ENCODE results near the gene GPR183.

Gene GPR183

GRCh38 chr13:99282264-99283231, 24.7 kb downstream of the GPR183 start:
- no peak overlapping the region for H3K23ac ChIP-seq (ENCODE audit: low read length in 2 of 2)
- 98% methylated on average over 1 of the region's 1 CpG for WGBS
- no peaks in the 10 kb centered on the region for H3K36me3 ChIP-seq (ENCODE audit: control insufficient read depth in 1 of 2, insufficient read depth in 2 of 2, low read depth in 1 of 2, low read length in 2 of 2)

DNA sequence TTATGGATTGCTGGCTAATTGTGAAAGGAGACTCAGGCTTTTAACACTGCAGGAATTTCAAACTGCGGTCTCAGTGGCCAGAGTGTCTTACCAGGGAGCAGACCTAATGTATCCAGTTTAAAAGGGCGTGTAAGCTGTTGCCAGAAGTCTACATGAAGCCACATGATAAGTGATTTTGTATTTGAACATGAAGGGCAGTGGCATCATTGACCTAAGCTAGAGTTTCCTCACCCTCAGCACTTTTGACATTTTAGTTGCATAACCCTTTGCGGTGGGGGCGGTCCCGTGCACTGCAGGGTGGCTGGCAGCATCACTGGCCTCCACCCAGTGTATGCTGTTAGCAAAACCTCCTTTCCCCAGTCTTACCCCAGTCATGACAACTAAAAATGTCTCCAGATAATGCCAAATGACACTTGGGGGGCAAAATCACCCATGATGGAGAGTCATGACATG, 25.4 kb downstream of the GPR183 start:
- no peaks in the 10 kb centered on the region for H3K4me1 ChIP-seq (ENCODE audit: control insufficient read depth, insufficient read depth, low read depth, low read length)

More at GRCh38 chr13:99282264-99283231, 24.7 kb downstream of the GPR183 start:
- H3K18ac ChIP-seq (ENCODE audit: low read depth in 1 of 2, low read length in 2 of 2): no peak overlapping the region
- no peak overlapping the region for H3K4ac ChIP-seq (ENCODE audit: low read depth in 1 of 2, low read length in 2 of 2)
- no peak overlapping the region for H2BK120ac ChIP-seq (ENCODE audit: low read depth, low read length)
- no peak overlapping the region for H3K4me2 ChIP-seq (ENCODE audit: low read length, poor library complexity, severe bottlenecking)
- H3K14ac ChIP-seq (ENCODE audit: low read length in 2 of 2): no peak overlapping the region
- H4K91ac ChIP-seq (ENCODE audit: low read length): no peak overlapping the region
- no peak overlapping the region for H4K8ac ChIP-seq (ENCODE audit: low read length)
- no peak overlapping the region for H3K27ac ChIP-seq (ENCODE audit: low read length, poor library complexity, severe bottlenecking)
- H3K9ac ChIP-seq (ENCODE audit: low read length): peak overlapping the region; percentile 75
- DNase-seq: no peak
- H2AFZ ChIP-seq (ENCODE audit: low read depth, low read length): no peak overlapping the region
- peaks cover 22% of the 10 kb centered on the region for H3K79me1 ChIP-seq (replicated peaks; ENCODE audit: low read length, poor library complexity, severe bottlenecking)
- peak overlapping the region in 1 of 2 experiments; percentile 55 for H3K4me3 ChIP-seq (ENCODE audit: insufficient read depth in 1 of 2, low read depth in 1 of 2, low read length in 2 of 2)
- H3K4me1 ChIP-seq (ENCODE audit: control insufficient read depth, insufficient read depth, low read depth, low read length): no peaks in the 10 kb centered on the region
- H2BK5ac ChIP-seq (ENCODE audit: low read depth, low read length, poor library complexity, severe bottlenecking): no peak overlapping the region
- no peak overlapping the region for H2AK5ac ChIP-seq (ENCODE audit: low read length, severe bottlenecking)
- H2BK12ac ChIP-seq (ENCODE audit: low read length in 2 of 2): no peak overlapping the region
- no peaks in the 10 kb centered on the region for H3K9me3 ChIP-seq (ENCODE audit: control insufficient read depth, low read length)
- no peak overlapping the region for H2BK15ac ChIP-seq (ENCODE audit: low read depth, poor library complexity, severe bottlenecking)
- no peaks in the 10 kb centered on the region for H3K27me3 ChIP-seq (ENCODE audit: control insufficient read depth in 1 of 2, insufficient read depth in 1 of 2, low read length in 2 of 2)

GRCh38 chr13:99280166-99280565, 27.0 kb downstream of the GPR183 start:
- H3K27ac ChIP-seq (ENCODE audit: low read length, poor library complexity, severe bottlenecking): peak overlapping the region; percentile 45
- peak overlapping the region; percentile 53 for H3K9ac ChIP-seq (ENCODE audit: low read length)
- H2BK120ac ChIP-seq (ENCODE audit: low read depth, low read length): no peak overlapping the region
- no peak overlapping the region for H4K91ac ChIP-seq (ENCODE audit: low read length)
- no peak overlapping the region for H3K18ac ChIP-seq (ENCODE audit: low read depth in 1 of 2, low read length in 2 of 2)
- H2BK12ac ChIP-seq (ENCODE audit: low read length in 2 of 2): no peak overlapping the region
- H3K79me1 ChIP-seq (replicated peaks; ENCODE audit: low read length, poor library complexity, severe bottlenecking): peaks cover 23% of the 10 kb centered on the region
- no peak overlapping the region for H3K4me3 ChIP-seq (ENCODE audit: insufficient read depth in 1 of 2, low read depth in 1 of 2, low read length in 2 of 2)
- 85% methylated on average over 2 of the region's 3 CpGs for WGBS
- no peak overlapping the region for H2BK5ac ChIP-seq (ENCODE audit: low read depth, low read length, poor library complexity, severe bottlenecking)
- H2AK5ac ChIP-seq (ENCODE audit: low read length, severe bottlenecking): no peak overlapping the region
- H3K4me1 ChIP-seq (ENCODE audit: control insufficient read depth, insufficient read depth, low read depth, low read length): no peaks in the 10 kb centered on the region
- H4K8ac ChIP-seq (ENCODE audit: low read length): no peak overlapping the region
- H3K9me3 ChIP-seq (ENCODE audit: control insufficient read depth, low read length): no peaks in the 10 kb centered on the region
- H3K36me3 ChIP-seq (ENCODE audit: control insufficient read depth in 1 of 2, insufficient read depth in 2 of 2, low read depth in 1 of 2, low read length in 2 of 2): peaks cover 0 to 5% of the 10 kb centered on the region in 2 experiments
- no peak overlapping the region for H3K4ac ChIP-seq (ENCODE audit: low read depth in 1 of 2, low read length in 2 of 2)
- DNase-seq: peak; percentile 61
- no peak overlapping the region for H3K4me2 ChIP-seq (ENCODE audit: low read length, poor library complexity, severe bottlenecking)
- H3K27me3 ChIP-seq (ENCODE audit: control insufficient read depth in 1 of 2, insufficient read depth in 1 of 2, low read length in 2 of 2): no peaks in the 10 kb centered on the region
- no peak overlapping the region for H3K23ac ChIP-seq (ENCODE audit: low read length in 2 of 2)
- H2BK15ac ChIP-seq (ENCODE audit: low read depth, poor library complexity, severe bottlenecking): no peak overlapping the region
- H3K14ac ChIP-seq (ENCODE audit: low read length in 2 of 2): no peak overlapping the region
- no peak overlapping the region for H2AFZ ChIP-seq (ENCODE audit: low read depth, low read length)

More for the DNA sequence above, 25.4 kb downstream of the GPR183 start:
- Histone ChIP-seq H2BK120ac (ENCODE audit: low read depth, low read length) (no peak overlapping the region), H3K4ac (ENCODE audit: low read depth in 1 of 2, low read length in 2 of 2) (no peak overlapping the region), H3K79me1 (replicated peaks; ENCODE audit: low read length, poor library complexity, severe bottlenecking) (peaks cover 20% of the 10 kb centered on the region), H2AK5ac (ENCODE audit: low read length, severe bottlenecking) (no peak overlapping the region), H4K91ac (ENCODE audit: low read length) (no peak overlapping the region), H3K4me2 (ENCODE audit: low read length, poor library complexity, severe bottlenecking) (no peak overlapping the region), H2BK5ac (ENCODE audit: low read depth, low read length, poor library complexity, severe bottlenecking) (no peak overlapping the region), H3K18ac (ENCODE audit: low read depth in 1 of 2, low read length in 2 of 2) (no peak overlapping the region), H3K9me3 (ENCODE audit: control insufficient read depth, low read length) (no peaks in the 10 kb centered on the region), H3K23ac (ENCODE audit: low read length in 2 of 2) (no peak overlapping the region), H2BK12ac (ENCODE audit: low read length in 2 of 2) (no peak overlapping the region), H3K4me3 (ENCODE audit: insufficient read depth in 1 of 2, low read depth in 1 of 2, low read length in 2 of 2) (peak overlapping the region in 1 of 2 experiments; percentile 55), H3K27ac (ENCODE audit: low read length, poor library complexity, severe bottlenecking) (no peak overlapping the region), H2BK15ac (ENCODE audit: low read depth, poor library complexity, severe bottlenecking) (no peak overlapping the region), H2AFZ (ENCODE audit: low read depth, low read length) (no peak overlapping the region), H3K27me3 (ENCODE audit: control insufficient read depth in 1 of 2, insufficient read depth in 1 of 2, low read length in 2 of 2) (no peaks in the 10 kb centered on the region), H4K8ac (ENCODE audit: low read length) (no peak overlapping the region), H3K14ac (ENCODE audit: low read length in 2 of 2) (no peak overlapping the region), H3K36me3 (ENCODE audit: control insufficient read depth in 1 of 2, insufficient read depth in 2 of 2, low read depth in 1 of 2, low read length in 2 of 2) (no peaks in the 10 kb centered on the region), H3K9ac (ENCODE audit: low read length) (peak overlapping the region; percentile 75)
- 97% methylated on average over 5 of the region's 5 CpGs for WGBS
- DNase-seq: no peak

DNA sequence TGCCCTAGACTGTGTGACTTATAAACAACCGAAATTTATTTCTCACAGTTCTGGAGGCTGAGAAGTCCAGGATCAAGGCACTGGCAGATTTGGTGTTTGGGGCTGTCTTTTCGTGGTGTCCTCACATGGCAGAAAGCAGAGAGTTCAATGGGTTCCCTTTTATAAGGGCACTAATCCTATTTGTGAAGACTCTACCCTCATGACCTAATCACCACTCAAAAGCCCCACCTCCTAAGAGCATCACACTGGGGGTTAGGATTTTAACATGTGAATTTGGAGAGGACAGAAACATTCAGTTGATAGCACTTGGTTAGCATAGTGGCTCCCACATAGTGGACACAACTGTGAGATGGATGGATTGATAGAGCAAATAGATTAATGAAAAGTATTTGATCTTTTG, 27.6 kb downstream of the GPR183 start:
- Histone ChIP-seq H2BK15ac (ENCODE audit: low read depth, poor library complexity, severe bottlenecking) (no peak overlapping the region), H3K4me1 (ENCODE audit: control insufficient read depth, insufficient read depth, low read depth, low read length) (no peaks in the 10 kb centered on the region), H2BK12ac (ENCODE audit: low read length in 2 of 2) (no peak overlapping the region), H2AFZ (ENCODE audit: low read depth, low read length) (no peak overlapping the region), H3K27ac (ENCODE audit: low read length, poor library complexity, severe bottlenecking) (no peak overlapping the region), H3K4ac (ENCODE audit: low read depth in 1 of 2, low read length in 2 of 2) (no peak overlapping the region), H3K36me3 (ENCODE audit: control insufficient read depth in 1 of 2, insufficient read depth in 2 of 2, low read depth in 1 of 2, low read length in 2 of 2) (peaks cover 0 to 5% of the 10 kb centered on the region in 2 experiments), H3K9me3 (ENCODE audit: control insufficient read depth, low read length) (no peaks in the 10 kb centered on the region), H3K9ac (ENCODE audit: low read length) (peak overlapping the region; percentile 53), H3K27me3 (ENCODE audit: control insufficient read depth in 1 of 2, insufficient read depth in 1 of 2, low read length in 2 of 2) (no peaks in the 10 kb centered on the region), H2BK120ac (ENCODE audit: low read depth, low read length) (no peak overlapping the region), H3K18ac (ENCODE audit: low read depth in 1 of 2, low read length in 2 of 2) (no peak overlapping the region), H3K23ac (ENCODE audit: low read length in 2 of 2) (no peak overlapping the region), H3K79me1 (replicated peaks; ENCODE audit: low read length, poor library complexity, severe bottlenecking) (peaks cover 23% of the 10 kb centered on the region), H2AK5ac (ENCODE audit: low read length, severe bottlenecking) (no peak overlapping the region), H4K8ac (ENCODE audit: low read length) (no peak overlapping the region), H3K4me3 (ENCODE audit: insufficient read depth in 1 of 2, low read depth in 1 of 2, low read length in 2 of 2) (no peak overlapping the region), H4K91ac (ENCODE audit: low read length) (no peak overlapping the region), H3K14ac (ENCODE audit: low read length in 2 of 2) (no peak overlapping the region), H2BK5ac (ENCODE audit: low read depth, low read length, poor library complexity, severe bottlenecking) (no peak overlapping the region), H3K4me2 (ENCODE audit: low read length, poor library complexity, severe bottlenecking) (no peak overlapping the region)
- no peak for DNase-seq
- 100% methylated on average over 1 of the region's 2 CpGs for WGBS
